Islet of Langerhans (tissue), 1 donor: ENCODE results near the gene GALNTL6.

ENCODE experiments used
- FAIRE-seq: peaks from one replicate; lab custom pipeline; 2011; peaks lifted over from hg19 to GRCh38; lab: Jason Lieb, UNC

The GALNTL6 gene

DNA sequence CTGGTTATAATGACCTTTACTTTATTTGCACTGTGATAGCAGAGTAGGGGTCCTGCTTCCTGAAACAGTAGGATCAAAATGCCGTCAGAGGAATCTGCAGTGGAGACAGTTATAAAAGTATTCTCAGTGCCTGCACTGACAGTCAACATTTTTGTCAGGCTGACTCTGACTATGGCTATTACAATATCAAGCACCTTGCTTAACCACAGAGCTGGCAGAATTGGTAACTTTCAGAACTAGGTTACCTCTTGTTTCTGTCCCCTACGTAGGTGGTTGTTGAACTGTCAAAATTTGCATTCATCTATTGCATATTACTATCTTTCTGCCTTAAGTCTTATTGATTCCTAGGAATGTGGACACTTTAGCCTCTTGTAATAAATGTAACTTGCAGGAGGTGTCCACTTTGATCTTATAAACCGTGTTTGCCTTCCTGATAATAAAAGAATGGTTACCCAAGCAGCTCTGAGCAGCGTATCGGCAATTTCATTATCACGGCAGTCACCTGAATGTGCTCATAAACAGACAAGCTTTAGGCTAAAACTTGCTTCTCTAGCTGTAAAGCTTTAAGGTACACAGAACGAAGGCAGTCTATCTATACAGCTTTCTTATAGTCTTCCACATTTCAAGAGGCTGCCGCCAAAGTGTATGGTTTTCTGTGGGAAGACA, 1002.4 kb downstream of the GALNTL6 start:
- FAIRE-seq: no peak

DNA sequence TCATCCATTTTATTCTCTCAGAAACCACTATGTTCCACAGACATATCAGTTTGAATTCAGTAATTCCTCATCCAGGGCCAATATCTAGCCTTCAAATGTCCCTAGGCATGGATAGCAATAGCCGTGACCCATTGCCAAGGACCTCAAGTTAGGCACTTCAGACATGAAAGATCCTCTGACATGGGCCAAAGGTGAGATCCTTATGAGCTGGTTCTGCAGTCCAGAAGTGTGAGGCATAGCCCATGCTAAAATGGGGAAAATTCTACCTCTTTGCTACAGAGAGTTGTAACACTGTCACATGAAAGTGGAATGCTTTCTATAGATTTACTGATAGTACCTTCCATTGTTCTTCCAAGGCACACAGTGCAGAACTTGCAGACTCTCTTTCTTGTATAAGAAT, 1005.7 kb downstream of the GALNTL6 start:
- no peak for FAIRE-seq

DNA sequence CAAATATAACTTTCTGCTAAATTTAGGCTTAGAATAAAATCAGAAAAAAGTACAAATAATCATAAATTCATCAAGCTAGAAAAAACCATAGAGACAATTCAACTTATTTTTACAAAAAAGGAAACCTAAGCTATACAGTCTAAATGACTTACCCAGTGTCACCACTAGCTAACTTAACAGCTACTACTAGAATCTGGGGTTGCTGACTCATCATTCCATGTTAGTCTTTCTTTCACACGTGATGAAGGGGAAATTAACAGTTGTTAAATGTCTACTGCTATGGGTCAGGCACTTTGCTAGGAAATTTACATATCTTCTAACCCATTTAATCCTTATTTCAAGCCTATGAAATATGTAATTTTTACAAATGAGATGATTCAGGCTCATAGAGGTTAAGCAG, 1006.1 kb downstream of the GALNTL6 start:
- no peak for FAIRE-seq

DNA sequence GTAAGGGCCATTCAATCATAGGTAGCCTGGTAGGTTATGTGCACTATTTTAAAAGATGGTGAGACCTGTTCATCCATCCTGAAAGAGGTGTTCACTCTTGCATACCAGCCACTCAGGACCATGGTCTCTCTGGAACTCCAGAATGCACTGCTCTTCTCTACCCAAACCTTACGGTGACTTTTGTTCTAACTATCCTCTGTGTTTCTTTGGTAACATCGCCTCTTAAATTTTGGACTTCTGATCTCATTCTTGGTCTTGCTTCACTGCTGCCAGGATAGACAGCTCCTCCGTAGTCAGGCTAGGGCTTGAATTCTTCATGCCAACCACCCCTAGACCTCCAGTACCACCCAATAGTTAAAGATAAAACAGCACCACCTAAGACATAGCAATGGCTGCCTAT, 1009.1 kb downstream of the GALNTL6 start:
- FAIRE-seq: no peak

DNA sequence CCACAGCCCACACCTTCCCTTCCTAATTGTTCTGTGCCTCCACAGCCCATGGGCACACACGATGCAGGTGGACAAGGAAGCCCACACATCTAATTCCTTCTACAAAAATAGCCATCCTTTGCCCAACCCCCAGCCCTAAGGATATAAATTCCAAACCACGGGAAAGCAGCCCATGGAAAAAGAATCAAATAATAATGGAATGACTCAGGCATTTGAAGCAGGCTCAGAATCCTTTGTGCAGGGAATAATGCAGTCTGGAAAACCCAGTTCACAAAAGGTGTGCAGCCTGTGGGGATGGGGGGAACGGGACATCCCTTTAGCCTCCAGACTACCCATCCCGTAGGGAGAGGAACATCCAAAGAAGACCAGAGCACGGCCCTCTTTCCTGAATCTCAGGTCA, 1013.1 kb downstream of the GALNTL6 start:
- no peak for FAIRE-seq

DNA sequence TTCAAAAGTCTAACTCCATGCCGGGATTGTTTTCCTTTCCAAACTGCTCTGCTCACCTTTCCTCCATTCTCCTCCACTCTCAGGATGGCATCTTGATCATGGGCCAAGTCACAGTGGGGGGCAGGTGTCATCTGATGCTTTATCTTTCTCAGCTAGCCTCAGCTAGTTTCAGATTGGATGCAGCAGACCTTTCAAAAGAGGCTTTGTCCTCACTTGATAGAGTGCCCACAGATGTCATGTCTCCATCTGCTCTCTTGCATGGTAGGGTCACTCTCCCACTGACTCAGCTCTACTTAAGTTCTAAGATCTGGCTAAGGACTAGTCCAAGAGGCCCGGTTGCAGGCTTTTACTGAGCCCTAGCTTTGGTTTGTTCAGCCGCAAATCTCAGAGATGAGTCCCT, 1013.7 kb downstream of the GALNTL6 start:
- no peak for FAIRE-seq

DNA sequence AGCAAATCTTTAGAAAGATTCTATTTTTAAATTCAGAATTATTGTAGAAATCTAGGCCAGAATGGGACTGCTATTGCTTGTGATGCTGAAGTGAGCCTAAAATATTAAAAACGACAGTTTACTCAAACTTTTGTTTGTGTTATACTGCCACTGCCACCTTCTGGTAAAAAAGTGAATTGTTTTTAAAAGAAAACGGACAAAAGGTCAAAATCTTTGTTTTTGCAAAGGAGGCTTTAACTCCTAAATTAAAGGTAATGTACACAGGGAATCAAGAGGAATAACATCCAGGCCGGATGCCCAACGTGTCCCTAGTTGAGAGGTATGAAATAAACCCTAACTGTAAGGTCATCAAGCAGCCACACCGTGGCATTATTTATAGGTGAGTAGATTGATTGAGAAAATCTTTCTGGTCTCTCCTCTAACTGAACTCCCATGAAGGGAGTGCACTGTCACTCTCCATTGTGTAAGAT, 1017.1 kb downstream of the GALNTL6 start:
- FAIRE-seq: peak; percentile 99

DNA sequence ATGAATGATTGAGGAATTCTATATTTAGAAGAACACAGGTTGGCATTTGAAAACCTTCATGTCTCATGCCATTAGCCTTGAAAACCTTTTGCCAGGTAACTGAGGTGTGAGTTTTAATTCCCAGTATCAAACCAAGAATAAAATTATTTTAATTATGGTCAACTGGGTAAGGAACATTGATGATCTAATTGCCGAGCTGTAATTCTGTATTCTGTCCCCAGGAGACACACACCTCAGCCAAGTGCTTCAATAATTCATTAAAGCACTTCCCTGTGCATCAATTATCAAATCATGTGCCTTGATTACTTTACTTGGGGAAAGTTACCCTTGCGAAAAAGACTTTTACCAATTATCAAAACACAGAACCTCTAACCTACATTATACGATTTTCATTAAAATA, 1023.5 kb downstream of the GALNTL6 start:
- no peak for FAIRE-seq

DNA sequence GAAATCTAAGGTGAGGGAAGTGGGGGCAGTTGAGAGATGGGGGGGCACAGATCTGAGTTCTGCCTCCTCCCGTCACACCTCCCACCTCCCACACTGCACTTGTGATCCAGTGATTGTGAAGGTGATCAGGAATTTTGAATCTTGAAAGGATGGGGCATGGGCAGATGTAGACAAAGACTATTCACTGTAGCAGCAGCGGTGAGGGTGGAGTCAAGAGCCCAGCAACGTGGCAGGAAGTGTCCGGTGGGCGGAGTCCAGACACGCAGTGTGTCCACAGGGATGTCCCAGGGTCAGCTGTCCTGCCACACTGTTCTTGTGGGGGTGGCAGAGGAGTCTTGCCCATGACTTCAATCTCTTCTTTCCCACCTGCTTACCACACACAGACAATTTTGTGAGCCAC, 1024.9 kb downstream of the GALNTL6 start:
- no peak for FAIRE-seq

DNA sequence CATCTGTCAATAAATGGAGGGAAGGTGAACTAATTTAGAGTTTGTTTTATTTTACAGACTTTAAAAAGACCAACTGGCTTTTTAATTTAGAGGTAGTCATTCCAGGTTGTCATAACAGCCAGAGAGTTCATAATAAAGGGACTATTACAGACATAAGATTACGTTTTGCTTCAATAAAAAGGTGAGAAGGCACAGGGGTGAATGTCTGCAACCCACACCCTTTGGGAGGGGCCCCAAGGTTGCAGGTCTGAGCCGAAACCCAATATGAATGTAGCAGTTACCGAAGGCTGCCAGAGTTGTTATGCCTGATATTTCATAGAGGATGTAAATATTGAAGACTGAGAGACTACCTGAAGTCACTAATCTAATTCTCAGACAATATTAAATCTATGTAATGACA, 1025.7 kb downstream of the GALNTL6 start:
- no peak for FAIRE-seq

DNA sequence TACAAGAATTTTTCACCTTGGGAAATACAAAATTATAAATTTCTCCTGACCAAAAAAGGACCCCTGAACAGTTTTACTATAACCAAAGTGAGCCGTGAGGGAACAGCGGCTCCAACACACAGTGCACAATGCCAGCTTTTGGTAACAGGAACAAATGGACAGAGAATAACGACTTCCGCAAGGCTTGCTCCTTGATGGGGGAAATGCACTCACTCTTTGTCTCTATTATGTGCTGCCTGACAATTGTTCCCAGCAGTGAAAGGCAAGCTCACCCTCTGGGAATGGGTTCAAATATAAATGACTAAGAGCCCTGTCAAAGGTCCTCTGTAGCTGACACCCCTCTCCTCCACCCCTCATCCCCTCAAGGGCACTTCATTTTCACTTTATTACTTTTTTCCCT, 1029.6 kb downstream of the GALNTL6 start:
- FAIRE-seq: no peak

DNA sequence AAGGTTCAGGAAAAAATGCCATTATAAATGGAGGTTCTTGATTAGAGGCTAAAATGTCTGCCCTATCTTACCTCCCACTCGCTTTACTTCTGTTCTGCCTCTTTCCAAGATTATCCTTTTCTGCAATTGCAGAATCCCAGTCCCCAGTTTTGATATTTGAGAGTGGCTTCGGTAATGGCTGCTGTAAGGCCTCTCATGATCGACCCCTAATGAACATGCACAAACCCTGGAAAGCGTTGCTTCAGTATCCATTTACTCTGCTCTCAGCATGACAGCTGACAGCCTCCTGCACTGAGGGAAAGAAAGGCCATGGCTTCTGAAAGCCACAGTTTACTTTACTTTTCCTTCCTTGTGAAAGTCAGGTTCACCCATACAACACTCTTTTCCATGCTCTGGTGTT, 1030.0 kb downstream of the GALNTL6 start:
- no peak for FAIRE-seq

DNA sequence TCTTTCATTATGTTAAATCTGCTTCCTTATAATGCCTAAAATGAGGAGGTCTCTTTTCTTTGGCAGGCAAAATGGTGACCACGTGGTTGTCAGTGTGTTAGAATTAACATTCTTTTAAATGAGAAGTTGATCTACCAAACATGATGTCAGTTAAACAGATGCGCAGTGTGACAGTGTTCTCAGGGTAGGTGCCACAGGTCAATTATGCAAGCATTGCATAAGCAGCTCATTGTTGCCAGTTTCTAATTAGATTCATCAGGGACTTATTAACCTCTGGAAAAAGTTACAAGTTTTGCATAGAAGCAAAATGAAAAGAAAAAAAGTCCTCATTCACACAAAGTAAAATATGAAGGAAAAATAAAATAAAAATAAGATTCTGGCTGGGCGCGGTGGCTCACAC, 1031.4 kb downstream of the GALNTL6 start:
- no peak for FAIRE-seq

DNA sequence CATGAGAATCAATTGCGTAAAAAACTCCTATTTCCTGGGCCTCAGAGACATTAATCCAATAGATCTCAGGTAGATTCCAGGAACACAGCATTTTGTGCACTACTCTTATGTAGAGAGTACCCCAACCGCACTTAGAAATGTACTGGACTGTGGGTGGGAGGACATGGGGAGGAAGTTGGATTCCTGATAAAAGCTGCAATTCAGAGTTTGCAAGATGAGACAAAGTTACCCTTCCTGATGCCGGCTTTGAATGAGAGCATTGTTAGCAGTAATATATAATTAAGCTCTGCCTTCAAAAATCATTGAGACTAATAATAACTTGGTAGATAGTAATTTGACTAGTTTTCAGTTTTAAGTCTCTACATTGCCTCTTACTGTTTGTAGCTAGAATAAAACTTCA, 1032.1 kb downstream of the GALNTL6 start:
- FAIRE-seq: no peak

DNA sequence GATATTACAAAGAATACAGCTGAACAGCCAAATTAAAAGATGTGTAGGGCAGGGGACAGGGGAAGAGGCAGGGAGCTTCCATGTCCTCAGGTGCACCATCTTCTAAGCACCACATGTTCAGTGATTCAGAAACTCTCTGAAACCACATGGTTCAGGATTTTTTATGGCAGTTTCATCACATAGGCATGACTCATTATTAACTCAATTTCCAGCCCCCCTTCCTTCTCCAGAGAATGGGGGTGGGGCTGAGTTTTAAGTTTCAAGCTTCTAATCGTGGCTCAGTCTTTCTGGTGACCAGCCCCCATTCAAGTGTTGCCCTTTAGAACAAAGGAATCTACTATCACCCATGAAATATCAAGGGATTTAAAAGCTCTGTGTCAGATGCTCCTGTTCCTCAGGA, 1037.6 kb downstream of the GALNTL6 start:
- FAIRE-seq: no peak

DNA sequence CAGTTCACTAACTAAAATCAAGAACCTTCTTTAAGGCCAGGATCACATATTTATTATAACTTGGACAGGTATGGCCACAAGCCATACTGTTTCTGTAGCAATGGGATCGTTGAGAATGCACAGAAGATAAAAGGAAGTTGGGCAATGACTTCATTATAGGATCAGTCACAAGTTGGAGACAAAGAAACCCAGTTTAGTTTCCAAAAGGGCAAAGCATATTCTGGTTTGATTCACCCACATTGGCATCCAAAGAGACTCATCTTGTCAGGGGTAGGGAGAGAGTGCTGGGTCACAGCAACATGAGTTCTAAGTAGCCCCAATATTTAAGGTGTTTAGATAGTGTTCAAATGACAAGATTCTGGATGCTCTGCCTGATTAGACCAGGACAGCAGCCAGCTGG, 1038.3 kb downstream of the GALNTL6 start:
- FAIRE-seq: no peak

DNA sequence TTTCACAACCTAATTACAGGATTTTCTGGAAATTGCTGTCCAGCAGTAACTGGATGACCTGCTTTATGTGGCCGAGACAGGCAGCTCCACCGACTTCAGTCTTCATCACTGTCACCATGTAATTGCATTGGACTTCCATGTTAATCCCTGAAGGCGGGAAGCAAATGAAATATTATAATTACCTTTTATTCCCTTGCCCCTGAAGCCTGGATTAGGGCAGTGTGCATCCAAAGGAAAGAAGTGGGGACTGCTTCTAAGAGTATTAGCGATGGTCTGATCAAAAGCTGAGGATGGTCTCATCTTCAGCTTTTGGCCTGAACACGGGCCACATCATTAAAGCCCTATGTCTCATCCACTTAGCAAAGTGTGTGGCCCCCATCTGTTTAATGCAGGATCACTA, 1043.8 kb downstream of the GALNTL6 start:
- FAIRE-seq: no peak

DNA sequence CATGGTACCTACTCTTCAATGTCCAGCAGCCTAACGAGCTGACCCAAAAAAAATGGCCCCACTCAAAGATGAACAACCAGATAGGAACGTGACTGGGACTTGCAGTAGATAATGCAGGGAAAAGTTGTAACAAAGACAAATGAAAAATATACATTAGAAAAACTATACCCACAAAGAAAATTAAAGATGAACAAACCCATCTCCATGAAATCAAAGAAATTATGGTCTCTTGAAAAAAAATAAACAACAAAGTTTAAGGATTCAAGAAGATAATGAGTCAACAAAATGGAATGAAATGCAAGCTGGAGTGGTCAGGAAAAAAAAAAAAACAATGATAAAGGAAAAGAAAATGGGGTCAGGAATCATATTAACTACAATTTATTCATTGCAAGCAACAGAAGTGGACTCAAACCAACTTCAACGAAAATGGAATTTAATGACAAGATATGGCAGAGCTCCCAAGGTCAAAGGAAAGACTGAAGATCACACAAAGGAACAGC, 1045.6 kb downstream of the GALNTL6 start:
- FAIRE-seq: no peak

DNA sequence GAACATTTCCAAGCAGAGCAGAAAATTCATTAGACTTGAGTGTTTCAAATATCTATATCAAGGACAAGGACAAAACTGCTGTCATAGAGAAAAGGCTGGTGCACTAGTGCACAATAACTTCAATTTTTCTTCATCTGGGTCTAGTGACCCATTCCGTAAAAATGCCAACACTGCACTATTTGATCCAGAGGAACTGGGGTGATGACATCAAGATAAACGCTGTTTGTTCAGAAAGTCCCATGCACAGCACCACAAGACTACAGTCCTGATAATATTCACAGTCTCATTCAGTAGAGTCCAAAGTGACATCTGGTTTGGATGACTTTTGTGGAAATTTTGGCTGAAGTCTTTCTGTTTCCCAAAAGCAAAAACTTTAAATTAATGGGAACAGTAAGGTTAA, 1051.9 kb downstream of the GALNTL6 start:
- FAIRE-seq: no peak

DNA sequence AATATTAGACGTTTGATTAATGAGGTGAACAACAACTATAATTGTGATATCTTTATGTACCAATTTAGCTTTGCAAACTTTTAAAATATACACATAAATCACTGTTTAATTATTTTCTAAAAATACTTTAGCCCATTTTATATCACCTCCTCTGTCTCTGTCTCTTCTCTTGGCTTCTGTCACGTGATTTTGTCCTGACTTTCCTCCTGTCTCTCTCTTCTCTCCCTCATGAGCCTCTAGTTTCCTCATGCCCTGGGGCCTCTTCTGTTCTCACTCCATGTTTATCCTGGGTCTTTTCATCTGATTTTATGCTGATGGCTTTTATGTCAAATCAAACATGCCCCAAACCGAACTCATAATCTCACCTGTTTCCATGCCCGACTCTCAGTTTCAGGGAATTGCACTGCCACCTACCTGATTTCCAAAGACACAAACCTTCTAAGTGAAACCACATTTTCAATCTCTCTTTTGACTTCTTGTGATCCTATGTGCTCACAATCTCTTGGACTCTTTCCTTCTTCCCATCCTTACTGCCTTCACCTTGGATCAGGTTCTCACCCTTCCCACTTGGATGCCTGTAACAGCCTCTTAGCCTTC, 1052.4 kb downstream of the GALNTL6 start:
- no peak for FAIRE-seq

DNA sequence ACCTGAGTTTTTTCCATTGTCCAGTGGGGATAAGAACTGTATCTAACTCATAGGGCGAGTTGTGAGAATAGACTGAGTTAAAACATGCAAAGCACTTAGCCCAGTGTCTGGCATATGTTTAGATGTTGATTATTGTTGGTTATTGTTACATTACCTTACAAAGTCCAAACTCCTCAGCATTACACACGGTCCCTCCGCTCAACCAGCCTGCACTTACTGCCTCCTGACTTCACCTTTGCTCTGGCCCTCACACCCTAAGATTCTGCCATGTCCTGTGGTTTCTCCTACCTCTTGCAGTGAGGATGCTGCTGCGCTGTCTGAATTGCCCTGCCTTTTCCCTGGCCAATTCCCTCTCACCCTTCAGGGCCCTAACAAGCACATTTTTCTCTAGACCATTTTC, 1053.2 kb downstream of the GALNTL6 start:
- no peak for FAIRE-seq

DNA sequence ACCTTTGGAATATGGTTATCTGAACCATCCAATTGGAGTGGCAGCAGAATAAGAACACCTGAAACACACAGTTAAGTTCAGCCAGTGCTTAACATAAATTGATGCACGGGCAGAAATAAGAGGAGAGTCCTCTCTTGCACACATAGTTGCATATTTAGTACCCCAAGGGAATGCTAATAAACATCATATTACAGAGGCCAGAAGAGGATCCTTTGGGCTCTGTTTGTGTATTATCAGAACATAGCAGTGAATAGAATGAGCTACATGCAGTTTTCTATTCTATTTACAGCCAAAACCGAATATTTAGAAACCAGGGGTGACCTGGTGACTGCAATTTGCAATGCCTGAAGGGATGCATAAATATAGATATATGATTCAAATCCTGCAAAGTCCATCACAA, 1054.6 kb downstream of the GALNTL6 start:
- FAIRE-seq: no peak

DNA sequence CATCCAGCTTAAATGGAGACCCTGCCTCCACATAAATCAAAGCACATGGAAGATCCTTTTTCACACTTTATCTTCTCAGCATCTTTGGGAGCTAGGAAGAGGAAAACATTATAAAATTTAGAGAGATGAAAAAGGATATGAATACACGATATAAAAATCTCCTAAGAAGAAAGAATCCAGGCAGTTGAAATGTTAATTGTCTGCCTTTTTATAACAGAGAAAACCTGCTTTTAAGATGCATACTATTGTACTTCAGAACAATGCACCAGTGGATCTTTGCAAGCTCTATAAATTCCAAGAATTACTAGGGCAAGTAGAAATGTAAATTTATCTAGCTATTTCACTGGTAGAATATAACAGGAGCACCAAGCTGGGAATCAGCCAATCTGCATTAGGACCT, 1055.1 kb downstream of the GALNTL6 start:
- FAIRE-seq: no peak

DNA sequence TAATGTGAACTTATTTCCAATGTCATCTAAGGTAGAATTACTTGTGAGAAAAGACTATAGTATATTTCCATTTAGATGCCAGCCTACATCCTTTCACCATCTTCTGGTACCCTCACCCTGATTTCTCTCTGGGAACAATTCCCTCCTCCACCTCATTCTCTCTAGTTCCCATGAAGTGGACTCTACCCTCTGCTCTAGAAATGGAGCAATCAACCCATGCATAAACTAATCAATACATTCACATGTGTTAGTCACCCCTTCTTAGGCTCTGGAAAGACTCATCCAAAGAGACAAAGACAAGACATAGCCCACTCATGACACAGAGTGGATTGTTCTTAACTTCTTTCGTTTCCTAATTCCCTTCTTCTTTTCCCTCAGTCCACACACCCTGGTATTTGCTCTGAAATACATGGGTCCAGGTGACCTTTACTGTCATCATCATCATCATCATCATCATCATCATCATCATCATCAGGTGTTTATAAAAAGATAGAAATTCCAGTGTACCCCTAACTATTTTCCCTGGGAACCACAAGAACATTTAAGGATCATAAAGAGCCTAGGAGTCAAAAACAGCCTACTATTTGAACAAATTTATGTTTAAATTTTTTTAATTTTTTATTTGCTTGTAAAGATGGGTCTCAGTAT, 1056.5 kb downstream of the GALNTL6 start:
- no peak for FAIRE-seq
